GM15510 (cell line): ENCODE data around the gene SMIM41.

Experiments used
- POLR2A ChIP-seq: IDR thresholded peaks from 3 replicates; pipeline ENCODE4 v1.6.1; 2011; ENCODE audit warnings: borderline replicate concordance; ENCODE audit not compliant: insufficient read length; ENCODE audit errors: extremely low read depth

Gene SMIM41

GRCh38 chr12:52121824-52122539, 42.5 kb downstream of the SMIM41 start:
- no peak for TF ChIP-seq POLR2A

- no peak for TF ChIP-seq POLR2A
These were observed 43.0 kb downstream of the SMIM41 start for GRCh38 chr12:52122540-52122871.

- TF ChIP-seq POLR2A = no peak
These were observed 43.4 kb downstream of the SMIM41 start for GRCh38 chr12:52122904-52123303.

GRCh38 chr12:52123487-52124186, 44.1 kb downstream of the SMIM41 start:
- no peak for TF ChIP-seq POLR2A

- no peak for TF ChIP-seq POLR2A
These were observed 46.0 kb downstream of the SMIM41 start for GRCh38 chr12:52125476-52125900.

GRCh38 chr12:52126050-52126604, 46.6 kb downstream of the SMIM41 start:
- no peak for TF ChIP-seq POLR2A

GRCh38 chr12:52126605-52127578, 47.4 kb downstream of the SMIM41 start:
- no peak for TF ChIP-seq POLR2A

- no peak for TF ChIP-seq POLR2A
These were observed 48.4 kb downstream of the SMIM41 start for GRCh38 chr12:52127683-52128450.

GRCh38 chr12:52130711-52131110, 51.2 kb downstream of the SMIM41 start:
- TF ChIP-seq POLR2A = no peak

- no peak for TF ChIP-seq POLR2A
These were observed 53.3 kb downstream of the SMIM41 start for GRCh38 chr12:52132754-52133161.

- TF ChIP-seq POLR2A = no peak
These were observed 58.2 kb downstream of the SMIM41 start for GRCh38 chr12:52137746-52138145.

- TF ChIP-seq POLR2A = no peak
These were observed 59.6 kb downstream of the SMIM41 start for GRCh38 chr12:52139147-52139546.

- TF ChIP-seq POLR2A = no peak
These were observed 60.1 kb downstream of the SMIM41 start for GRCh38 chr12:52139579-52140062.

GRCh38 chr12:52141306-52141705, 61.8 kb downstream of the SMIM41 start:
- TF ChIP-seq POLR2A = no peak
